WTC11 (cell line): ENCODE measurements around the gene ADIPOR2. TPM values are rescaled to one million over a fixed set of nuclear protein-coding genes. Genes with fewer than 3 reads are reported as not detected.

Experiments
- ATAC-seq: fragments of 200-7000 bp; cut with Tn5 transposase; 2 replicates; pipeline ENCODE4 v1.10.0; 2021; ENCODE audit warnings: mild to moderate bottlenecking, moderate library complexity
- CTCF ChIA-PET: fragments of 300-600 bp; sonication (Branson Sonifier 250); formaldehyde crosslinking; loops from one replicate; lab custom pipeline; 2021; ENCODE audit warnings: antibody characterized with exemption; lab: Charles Lee
- POLR2A ChIA-PET: fragments of 350-600 bp; sonication (Branson Sonifier 250); formaldehyde crosslinking; loops from one replicate; lab custom pipeline; 2021; ENCODE audit warnings: antibody characterized with exemption; lab: Charles Lee
- DNase-seq: peaks from one replicate; pipeline ENCODE4 v3.0.0; 2021; ENCODE audit warnings: low spot score
- H3K27ac Mint-ChIP-seq: 2 replicates; pipeline ENCODE4 v1.8.0; 2021; ENCODE audit warnings: mixed read lengths
- H3K27me3 Mint-ChIP-seq: 2 replicates; pipeline ENCODE4 v1.8.0; 2021; ENCODE audit warnings: low read depth, mild to moderate bottlenecking, moderate library complexity, mixed read lengths
- H3K36me3 Mint-ChIP-seq: 2 replicates; pipeline ENCODE4 v1.8.0; 2021; ENCODE audit warnings: mixed read lengths
- H3K4me1 Mint-ChIP-seq: 2 replicates; pipeline ENCODE4 v1.8.0; 2022; ENCODE audit warnings: mixed read lengths
- H3K4me3 Mint-ChIP-seq: 2 replicates; pipeline ENCODE4 v1.8.0; 2021; ENCODE audit warnings: mild to moderate bottlenecking, moderate library complexity, mixed read lengths
- H3K9me3 Mint-ChIP-seq: 2 replicates; pipeline ENCODE4 v1.8.0; 2021; ENCODE audit warnings: mixed read lengths
- CBFB ChIP-seq: sonication (generic); formaldehyde crosslinking; IDR thresholded peaks from 2 replicates; pipeline ENCODE4 v1.8.1; 2022; ENCODE audit warnings: mild to moderate bottlenecking, low read depth, missing genetic modification reagents
- CTCF ChIP-seq: fragments of 200-600 bp; IDR thresholded peaks from 2 replicates; pipeline ENCODE4 v1.8.0; 2022; ENCODE audit warnings: antibody characterized with exemption
- EMX1 ChIP-seq: fragments of 250-450 bp; sonication (Bioruptor Pico); IDR thresholded peaks from 2 replicates; pipeline ENCODE4 v1.8.0; 2021; ENCODE audit warnings: mild to moderate bottlenecking
- ESRRA ChIP-seq: sonication (generic); formaldehyde crosslinking; IDR thresholded peaks from 2 replicates; pipeline ENCODE4 v1.8.1; 2022; ENCODE audit warnings: mild to moderate bottlenecking, missing genetic modification reagents, borderline replicate concordance
- FOXJ3 ChIP-seq: sonication (generic); formaldehyde crosslinking; IDR thresholded peaks from 2 replicates; pipeline ENCODE4 v1.9.0; 2021; ENCODE audit warnings: missing genetic modification reagents, mild to moderate bottlenecking, borderline replicate concordance
- FOXP1 ChIP-seq: sonication (generic); formaldehyde crosslinking; IDR thresholded peaks from 2 replicates; pipeline ENCODE4 v1.8.0; 2022; ENCODE audit warnings: missing genetic modification reagents, mild to moderate bottlenecking, moderate library complexity, borderline replicate concordance
- HMGA2 ChIP-seq: fragments of 250-450 bp; sonication (Bioruptor Pico); IDR thresholded peaks from 2 replicates; pipeline ENCODE4 v1.4.0; 2021; ENCODE audit warnings: mild to moderate bottlenecking, moderate library complexity
- MLX ChIP-seq: sonication (generic); formaldehyde crosslinking; IDR thresholded peaks from 2 replicates; pipeline ENCODE4 v1.8.1; 2023; ENCODE audit warnings: mild to moderate bottlenecking, missing genetic modification reagents, moderate library complexity
- MYBL2 ChIP-seq: sonication (generic); formaldehyde crosslinking; IDR thresholded peaks from 2 replicates; pipeline ENCODE4 v1.8.1; 2023; ENCODE audit warnings: mild to moderate bottlenecking, moderate library complexity, missing genetic modification reagents
- NFE2L1 ChIP-seq: sonication (generic); formaldehyde crosslinking; IDR thresholded peaks from 2 replicates; pipeline ENCODE4 v1.8.1; 2023; ENCODE audit warnings: missing genetic modification reagents
- NR1H2 ChIP-seq: sonication (generic); formaldehyde crosslinking; IDR thresholded peaks from 2 replicates; pipeline ENCODE4 v1.9.0; 2021; ENCODE audit warnings: mild to moderate bottlenecking, moderate library complexity, missing genetic modification reagents
- RELA ChIP-seq: sonication (generic); formaldehyde crosslinking; IDR thresholded peaks from 2 replicates; pipeline ENCODE4 v1.8.1; 2022; ENCODE audit warnings: missing genetic modification reagents, mild to moderate bottlenecking, borderline replicate concordance
- SP1 ChIP-seq: sonication (generic); formaldehyde crosslinking; conservative IDR thresholded peaks from 2 replicates; pipeline ENCODE4 v1.8.1; 2022; ENCODE audit warnings: missing genetic modification reagents
- ZBTB43 ChIP-seq: sonication (generic); formaldehyde crosslinking; IDR thresholded peaks from 2 replicates; pipeline ENCODE4 v1.8.1; 2023; ENCODE audit warnings: mild to moderate bottlenecking, missing genetic modification reagents
- ZNF121 ChIP-seq: sonication (generic); formaldehyde crosslinking; IDR thresholded peaks from 2 replicates; pipeline ENCODE4 v1.8.0; 2023; ENCODE audit warnings: missing genetic modification reagents
- ZNF138 ChIP-seq: sonication (generic); formaldehyde crosslinking; conservative IDR thresholded peaks from 2 replicates; pipeline ENCODE4 v1.8.1; 2022; ENCODE audit warnings: mild to moderate bottlenecking, moderate library complexity, missing genetic modification reagents
- ZNF396 ChIP-seq: fragments of 250-450 bp; sonication (Bioruptor Pico); IDR thresholded peaks from 2 replicates; pipeline ENCODE4 v1.8.0; 2021; ENCODE audit warnings: mild to moderate bottlenecking, moderate library complexity, borderline replicate concordance
- ZNF423 ChIP-seq: fragments of 250-450 bp; sonication (Bioruptor Pico); IDR thresholded peaks from 2 replicates; pipeline ENCODE4 v2.1.2; 2022; ENCODE audit warnings: mild to moderate bottlenecking, moderate library complexity
- total RNA-seq: library from RNA; stranded (reverse); gene quantifications from 3 replicates; pipeline ENCODE4 v1.2.3, GENCODE V29; 2021
- TF ChIP-seq, protein P1 (sequence below): sonication (generic); formaldehyde crosslinking; IDR thresholded peaks from 2 replicates; pipeline ENCODE4 v1.8.0; 2022; ENCODE audit warnings: mild to moderate bottlenecking, missing genetic modification reagents
- TF ChIP-seq, protein P2 (sequence below): fragments of 250-450 bp; sonication (Bioruptor Pico); conservative IDR thresholded peaks from 2 replicates; pipeline ENCODE4 v1.9.0; 2021; ENCODE audit warnings: mild to moderate bottlenecking
- TF ChIP-seq, protein P3 (sequence below): sonication (generic); formaldehyde crosslinking; IDR thresholded peaks from 2 replicates; pipeline ENCODE4 v1.8.1; 2022; ENCODE audit warnings: low read depth, missing genetic modification reagents, borderline replicate concordance
- TF ChIP-seq, protein P4 (sequence below): sonication (generic); formaldehyde crosslinking; IDR thresholded peaks from 2 replicates; pipeline ENCODE4 v1.8.1; 2022; ENCODE audit warnings: mild to moderate bottlenecking, missing genetic modification reagents, moderate library complexity, borderline replicate concordance
- TF ChIP-seq, protein P5 (sequence below): fragments of 250-450 bp; sonication (Bioruptor Pico); IDR thresholded peaks from 2 replicates; pipeline ENCODE4 v1.9.0; 2021; ENCODE audit warnings: mild to moderate bottlenecking
- TF ChIP-seq, protein P6 (sequence below): sonication (generic); formaldehyde crosslinking; conservative IDR thresholded peaks from 2 replicates; pipeline ENCODE4 v1.8.1; 2022; ENCODE audit warnings: mild to moderate bottlenecking, missing genetic modification reagents

The ADIPOR2 gene
- total RNA-seq, 1 experiment from 2014 or later, result 38.4 TPM

- no peak for TF ChIP-seq ZBTB43 (CRISPR knock-in tag)
- TF ChIP-seq ZNF121 (CRISPR knock-in tag), result no peak
- peak; percentile 41; the same call in 1 of the 2 replicates for TF ChIP-seq MYBL2
- TF ChIP-seq CBFB (CRISPR knock-in tag), result no peak
- TF ChIP-seq, protein P1, sequence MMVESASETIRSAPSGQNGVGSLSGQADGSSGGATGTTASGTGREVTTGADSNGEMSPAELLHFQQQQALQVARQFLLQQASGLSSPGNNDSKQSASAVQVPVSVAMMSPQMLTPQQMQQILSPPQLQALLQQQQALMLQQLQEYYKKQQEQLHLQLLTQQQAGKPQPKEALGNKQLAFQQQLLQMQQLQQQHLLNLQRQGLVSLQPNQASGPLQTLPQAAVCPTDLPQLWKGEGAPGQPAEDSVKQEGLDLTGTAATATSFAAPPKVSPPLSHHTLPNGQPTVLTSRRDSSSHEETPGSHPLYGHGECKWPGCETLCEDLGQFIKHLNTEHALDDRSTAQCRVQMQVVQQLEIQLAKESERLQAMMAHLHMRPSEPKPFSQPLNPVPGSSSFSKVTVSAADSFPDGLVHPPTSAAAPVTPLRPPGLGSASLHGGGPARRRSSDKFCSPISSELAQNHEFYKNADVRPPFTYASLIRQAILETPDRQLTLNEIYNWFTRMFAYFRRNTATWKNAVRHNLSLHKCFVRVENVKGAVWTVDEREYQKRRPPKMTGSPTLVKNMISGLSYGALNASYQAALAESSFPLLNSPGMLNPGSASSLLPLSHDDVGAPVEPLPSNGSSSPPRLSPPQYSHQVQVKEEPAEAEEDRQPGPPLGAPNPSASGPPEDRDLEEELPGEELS, result no peak; the same call in 1 of the 2 replicates
- TF ChIP-seq SP1 (CRISPR knock-in tag), result peak; percentile 96
- no peak for TF ChIP-seq EMX1
- TF ChIP-seq CTCF, result no peak
- no peak for TF ChIP-seq NFE2L1
- TF ChIP-seq, protein P2, sequence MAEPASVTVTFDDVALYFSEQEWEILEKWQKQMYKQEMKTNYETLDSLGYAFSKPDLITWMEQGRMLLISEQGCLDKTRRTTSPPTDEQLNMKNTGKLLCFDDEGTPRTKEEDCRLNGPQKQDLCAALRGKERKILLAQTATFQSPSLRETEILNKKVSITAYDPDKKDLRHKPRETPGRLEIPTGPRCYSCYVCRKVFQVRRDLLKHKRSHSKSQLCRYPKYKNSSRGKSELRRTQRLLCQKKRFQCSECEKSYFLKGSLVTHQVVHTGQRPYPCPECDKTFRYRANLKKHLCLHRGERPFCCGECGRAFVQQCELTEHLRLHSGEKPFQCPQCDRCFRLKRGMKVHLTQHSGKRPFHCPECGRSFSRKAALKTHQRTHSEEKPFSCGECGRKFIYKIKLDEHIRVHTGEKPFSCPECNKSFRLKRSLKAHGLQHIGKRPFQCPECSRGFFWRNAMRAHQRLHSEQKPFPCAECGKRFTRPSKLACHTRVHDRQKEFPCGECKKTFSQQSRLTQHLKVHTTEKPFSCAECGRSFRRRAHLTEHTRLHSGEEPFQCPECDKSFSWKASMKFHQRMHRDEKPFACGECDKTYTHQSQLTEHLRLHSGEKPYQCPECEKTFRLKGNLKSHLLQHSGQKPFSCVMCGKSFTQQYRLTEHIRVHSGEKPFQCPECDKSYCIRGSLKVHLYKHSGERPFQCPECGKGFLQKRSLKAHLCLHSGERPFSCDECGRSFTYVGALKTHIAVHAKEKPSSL (CRISPR knock-in tag), result no peak
- TF ChIP-seq, protein P3, sequence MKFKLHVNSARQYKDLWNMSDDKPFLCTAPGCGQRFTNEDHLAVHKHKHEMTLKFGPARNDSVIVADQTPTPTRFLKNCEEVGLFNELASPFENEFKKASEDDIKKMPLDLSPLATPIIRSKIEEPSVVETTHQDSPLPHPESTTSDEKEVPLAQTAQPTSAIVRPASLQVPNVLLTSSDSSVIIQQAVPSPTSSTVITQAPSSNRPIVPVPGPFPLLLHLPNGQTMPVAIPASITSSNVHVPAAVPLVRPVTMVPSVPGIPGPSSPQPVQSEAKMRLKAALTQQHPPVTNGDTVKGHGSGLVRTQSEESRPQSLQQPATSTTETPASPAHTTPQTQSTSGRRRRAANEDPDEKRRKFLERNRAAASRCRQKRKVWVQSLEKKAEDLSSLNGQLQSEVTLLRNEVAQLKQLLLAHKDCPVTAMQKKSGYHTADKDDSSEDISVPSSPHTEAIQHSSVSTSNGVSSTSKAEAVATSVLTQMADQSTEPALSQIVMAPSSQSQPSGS, result no peak
- TF ChIP-seq, protein P4, sequence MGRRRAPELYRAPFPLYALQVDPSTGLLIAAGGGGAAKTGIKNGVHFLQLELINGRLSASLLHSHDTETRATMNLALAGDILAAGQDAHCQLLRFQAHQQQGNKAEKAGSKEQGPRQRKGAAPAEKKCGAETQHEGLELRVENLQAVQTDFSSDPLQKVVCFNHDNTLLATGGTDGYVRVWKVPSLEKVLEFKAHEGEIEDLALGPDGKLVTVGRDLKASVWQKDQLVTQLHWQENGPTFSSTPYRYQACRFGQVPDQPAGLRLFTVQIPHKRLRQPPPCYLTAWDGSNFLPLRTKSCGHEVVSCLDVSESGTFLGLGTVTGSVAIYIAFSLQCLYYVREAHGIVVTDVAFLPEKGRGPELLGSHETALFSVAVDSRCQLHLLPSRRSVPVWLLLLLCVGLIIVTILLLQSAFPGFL (CRISPR knock-in tag), result no peak
- TF ChIP-seq FOXJ3 (CRISPR knock-in tag), result no peak
- no peak for TF ChIP-seq FOXP1 (CRISPR knock-in tag)
Measured at GRCh38 chr12:1690578-1691122, at the start of gene ADIPOR2 (continued).

DNA sequence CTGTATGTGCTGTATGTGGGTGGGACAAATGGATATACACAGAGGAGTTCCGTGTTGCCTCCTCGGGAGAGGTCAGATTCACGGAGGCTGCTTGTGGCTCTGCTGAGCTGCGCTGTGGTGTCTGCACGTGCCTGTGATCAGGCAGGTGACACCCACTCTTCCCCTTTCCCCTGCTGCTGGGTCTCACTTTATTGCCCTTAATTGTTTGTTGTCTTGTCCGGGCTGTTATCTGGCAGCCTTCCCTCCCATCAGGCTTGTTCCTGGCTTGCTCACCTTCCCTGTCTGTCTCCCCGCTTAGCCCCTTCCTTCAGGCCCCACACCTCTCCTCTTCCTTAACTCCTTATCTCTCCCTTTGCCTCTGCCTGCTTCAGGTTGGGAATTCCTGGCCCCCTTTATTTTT is 48.4 kb upstream of the ADIPOR2 start:
- H3K9me3 Mint-ChIP-seq, result no peaks in the 10 kb centered on the region
- no peak overlapping the region for H3K27ac Mint-ChIP-seq
- ChIA-PET CTCF (interaction anchor here (0.9 to 3.4 kb wide), 5 partner anchors 8 to 297 kb away, joined by 3 to 21 read pairs (median 14); no protein-coding TSS in a partner anchor), POLR2A (interaction anchor here (1.2 kb wide), 1 partner anchor 8 kb away, joined by 4 read pairs; no protein-coding TSS in a partner anchor)
- H3K4me3 Mint-ChIP-seq, result no peak overlapping the region
- ATAC-seq (no peak), DNase-seq (no peak)
- no peaks in the 10 kb centered on the region for H3K4me1 Mint-ChIP-seq
- no peaks in the 10 kb centered on the region for H3K27me3 Mint-ChIP-seq
- no peaks in the 10 kb centered on the region for H3K36me3 Mint-ChIP-seq
- no peak for TF ChIP-seq RELA
- TF ChIP-seq ZNF396, result no peak
- TF ChIP-seq ZNF138 (CRISPR knock-in tag), result no peak
- TF ChIP-seq ESRRA (CRISPR knock-in tag), result no peak
- no peak for TF ChIP-seq MLX (CRISPR knock-in tag)
- no peak for TF ChIP-seq ZNF423 (CRISPR knock-in tag)
- TF ChIP-seq SP1 (CRISPR knock-in tag), result no peak
- TF ChIP-seq, protein P5, sequence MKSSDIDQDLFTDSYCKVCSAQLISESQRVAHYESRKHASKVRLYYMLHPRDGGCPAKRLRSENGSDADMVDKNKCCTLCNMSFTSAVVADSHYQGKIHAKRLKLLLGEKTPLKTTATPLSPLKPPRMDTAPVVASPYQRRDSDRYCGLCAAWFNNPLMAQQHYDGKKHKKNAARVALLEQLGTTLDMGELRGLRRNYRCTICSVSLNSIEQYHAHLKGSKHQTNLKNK, result no peak
- no peak for TF ChIP-seq HMGA2 (CRISPR knock-in tag)
- TF ChIP-seq, protein P6, sequence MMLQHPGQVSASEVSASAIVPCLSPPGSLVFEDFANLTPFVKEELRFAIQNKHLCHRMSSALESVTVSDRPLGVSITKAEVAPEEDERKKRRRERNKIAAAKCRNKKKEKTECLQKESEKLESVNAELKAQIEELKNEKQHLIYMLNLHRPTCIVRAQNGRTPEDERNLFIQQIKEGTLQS (CRISPR knock-in tag), result no peak
- no peak for TF ChIP-seq NR1H2 (CRISPR knock-in tag)
